IMR-90 (cell line): ENCODE data around the gene NUBP1.

Experiments used
- CEBPB ChIP-seq: IDR thresholded peaks from 2 replicates; pipeline ENCODE4 v1.6.1; 2012; ENCODE audit warnings: low read depth, low read length, improper control_type of control experiment
- CHD1 ChIP-seq: IDR thresholded peaks from 2 replicates; pipeline ENCODE4 v1.6.1; 2012; ENCODE audit warnings: low read depth, low read length, improper control_type of control experiment
- MAFK ChIP-seq: IDR thresholded peaks from 2 replicates; pipeline ENCODE4 v1.6.1; 2012; ENCODE audit warnings: low read depth, low read length, improper control_type of control experiment
- MAZ ChIP-seq: IDR thresholded peaks from 2 replicates; pipeline ENCODE4 v1.6.1; 2012; ENCODE audit warnings: low read depth, mild to moderate bottlenecking, low read length, improper control_type of control experiment, moderate library complexity, borderline replicate concordance
- POLR2A ChIP-seq: IDR thresholded peaks from 2 replicates; pipeline ENCODE4 v1.6.1; 2012; ENCODE audit warnings: mild to moderate bottlenecking, low read depth, low read length
- RAD21 ChIP-seq: IDR thresholded peaks from 2 replicates; pipeline ENCODE4 v1.6.1; 2012; ENCODE audit warnings: low read length, improper control_type of control experiment
- RCOR1 ChIP-seq: IDR thresholded peaks from 2 replicates; pipeline ENCODE4 v1.6.1; 2012; ENCODE audit warnings: mild to moderate bottlenecking, low read length, improper control_type of control experiment; ENCODE audit not compliant: insufficient replicate concordance
- RFX5 ChIP-seq: IDR thresholded peaks from 2 replicates; pipeline ENCODE4 v1.8.0; 2012; ENCODE audit warnings: low read depth, mild to moderate bottlenecking, low read length, moderate library complexity
- SMC3 ChIP-seq: fragments of 150-350 bp; IDR thresholded peaks from 2 replicates; pipeline ENCODE4 v1.6.1; 2016; ENCODE audit warnings: low read depth, mild to moderate bottlenecking, antibody characterized with exemption, low read length, moderate library complexity
- USF2 ChIP-seq: fragments of 150-350 bp; IDR thresholded peaks from 2 replicates; pipeline ENCODE4 v1.6.1; 2017; ENCODE audit warnings: mild to moderate bottlenecking, antibody characterized with exemption, low read length, low read depth
- TF ChIP-seq, protein P1 (sequence below): conservative IDR thresholded peaks from 2 replicates; pipeline ENCODE4 v1.5.1; 2012; ENCODE audit warnings: mild to moderate bottlenecking, low read depth, low read length, improper control_type of control experiment

DNA sequence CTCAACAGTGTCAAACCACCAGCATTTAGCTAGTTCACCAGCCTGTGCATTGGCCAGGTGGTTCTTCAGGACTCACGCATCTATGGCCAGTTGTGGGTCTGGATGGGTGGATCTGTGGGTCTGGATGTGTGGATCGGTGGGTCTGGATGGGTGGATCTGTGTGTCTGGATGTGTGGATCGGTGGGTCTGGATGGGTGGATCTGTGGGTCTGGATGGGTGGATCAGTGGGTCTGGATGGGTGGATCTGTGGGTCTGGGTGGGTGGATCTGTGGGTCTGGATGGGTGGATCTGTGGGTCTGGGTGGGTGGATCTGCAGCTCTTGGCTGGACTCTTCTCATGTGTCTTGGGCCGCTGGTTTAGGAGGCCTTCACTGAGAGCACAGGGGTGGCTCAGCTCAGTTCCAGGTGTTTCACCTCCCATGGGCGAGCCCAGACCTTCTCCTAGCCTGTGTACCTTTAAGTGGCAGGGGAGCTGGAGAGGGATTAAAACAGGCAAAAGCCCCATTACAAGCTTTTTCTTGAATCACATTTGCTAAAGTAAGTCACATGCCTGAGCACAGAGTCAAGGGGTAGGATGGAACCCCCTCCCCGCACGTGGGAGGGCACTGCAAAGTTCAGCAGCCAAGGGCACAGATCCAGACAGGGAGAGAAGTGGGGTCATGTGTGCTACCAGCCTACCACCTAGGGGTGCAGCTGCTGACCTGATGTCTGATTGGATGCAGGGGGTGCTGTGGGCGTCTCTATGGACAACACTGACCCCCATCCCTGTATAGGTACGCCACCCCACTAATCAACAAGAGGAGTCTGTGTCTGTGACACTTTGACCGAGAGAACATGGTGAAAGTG is 3.4 kb upstream of the NUBP1 start:
- TF ChIP-seq, protein P1, sequence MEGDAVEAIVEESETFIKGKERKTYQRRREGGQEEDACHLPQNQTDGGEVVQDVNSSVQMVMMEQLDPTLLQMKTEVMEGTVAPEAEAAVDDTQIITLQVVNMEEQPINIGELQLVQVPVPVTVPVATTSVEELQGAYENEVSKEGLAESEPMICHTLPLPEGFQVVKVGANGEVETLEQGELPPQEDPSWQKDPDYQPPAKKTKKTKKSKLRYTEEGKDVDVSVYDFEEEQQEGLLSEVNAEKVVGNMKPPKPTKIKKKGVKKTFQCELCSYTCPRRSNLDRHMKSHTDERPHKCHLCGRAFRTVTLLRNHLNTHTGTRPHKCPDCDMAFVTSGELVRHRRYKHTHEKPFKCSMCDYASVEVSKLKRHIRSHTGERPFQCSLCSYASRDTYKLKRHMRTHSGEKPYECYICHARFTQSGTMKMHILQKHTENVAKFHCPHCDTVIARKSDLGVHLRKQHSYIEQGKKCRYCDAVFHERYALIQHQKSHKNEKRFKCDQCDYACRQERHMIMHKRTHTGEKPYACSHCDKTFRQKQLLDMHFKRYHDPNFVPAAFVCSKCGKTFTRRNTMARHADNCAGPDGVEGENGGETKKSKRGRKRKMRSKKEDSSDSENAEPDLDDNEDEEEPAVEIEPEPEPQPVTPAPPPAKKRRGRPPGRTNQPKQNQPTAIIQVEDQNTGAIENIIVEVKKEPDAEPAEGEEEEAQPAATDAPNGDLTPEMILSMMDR = no peak
- TF ChIP-seq RAD21 = no peak
- no peak for TF ChIP-seq POLR2A
- no peak for TF ChIP-seq RFX5
- TF ChIP-seq CEBPB = no peak
- no peak for TF ChIP-seq MAFK
- no peak for TF ChIP-seq USF2
- no peak for TF ChIP-seq MAZ
- no peak for TF ChIP-seq CHD1
- no peak for TF ChIP-seq RCOR1
- no peak for TF ChIP-seq SMC3
